Measurements from ENCODE around the gene ADPRS.

- no peak for TF ChIP-seq CTCF (conservative IDR thresholded peaks at IDR 0.05)
- no peak for TF ChIP-seq EZH2 (IDR thresholded peaks at IDR 0.05; ENCODE audit: low read depth)
Measured at GRCh38 chr1:36128905-36129206, 40.2 kb downstream of the ADPRS start.
